ENCODE measurements around the gene WDFY4.
A peak's percentile ranks its signal among the peaks of the same experiment; 100 is the strongest.

The WDFY4 gene

GRCh38 chr10:48786606-48787282, 102.1 kb downstream of the WDFY4 start:
- no peaks in the 10 kb centered on the region for H3K27me3 ChIP-seq
- H3K9me3 ChIP-seq (replicated peaks in 1 of 11) = 0 out of 22 replicates have a peak, but pooled peaks cover 0 to 4% (median 0%) of the 10 kb centered on the region in 11 experiments
- no peak overlapping the region for H3K9ac ChIP-seq
- TF ChIP-seq Cebpa-rat (IDR thresholded peaks at IDR 0.05) = no peak
- H3K4me2 ChIP-seq = no peak overlapping the region
- H3K27ac ChIP-seq = no peak overlapping the region
- H4K20me1 ChIP-seq = no peaks in the 10 kb centered on the region; a peak in 1 of 22 replicates
- no peak overlapping the region for H3K4me3 ChIP-seq
- peaks cover 8 to 95% (median 47%) of the 10 kb centered on the region in 11 experiments; a peak in 19 of 22 replicates for H3K36me3 ChIP-seq
- H3K4me1 ChIP-seq = peaks cover 0 to 6% (median 0%) of the 10 kb centered on the region in 10 experiments; a peak in 1 of 20 replicates

- no peak overlapping the region for H3K4me3 ChIP-seq
- no peak overlapping the region for H3K4me2 ChIP-seq
- H3K36me3 ChIP-seq = peaks cover 8 to 98% (median 47%) of the 10 kb centered on the region in 11 experiments; a peak in 19 of 22 replicates
- H3K27ac ChIP-seq = no peak overlapping the region
- H3K27me3 ChIP-seq = no peaks in the 10 kb centered on the region
- H3K9me3 ChIP-seq (replicated peaks in 1 of 11) = 0 out of 22 replicates have a peak, but pooled peaks cover 0 to 4% (median 0%) of the 10 kb centered on the region in 11 experiments
- no peak overlapping the region for H3K9ac ChIP-seq
- peaks cover 0 to 6% (median 0%) of the 10 kb centered on the region in 10 experiments; a peak in 2 of 20 replicates for H3K4me1 ChIP-seq
- TF ChIP-seq Cebpa-rat (IDR thresholded peaks at IDR 0.05) = no peak
- H4K20me1 ChIP-seq = no peaks in the 10 kb centered on the region; a peak in 1 of 22 replicates
These were observed 103.9 kb downstream of the WDFY4 start for GRCh38 chr10:48788554-48788953.

GRCh38 chr10:48789486-48790456, 105.1 kb downstream of the WDFY4 start:
- no peak overlapping the region for H3K4me2 ChIP-seq
- 0 out of 22 replicates have a peak, but pooled peaks cover 0 to 2% (median 0%) of the 10 kb centered on the region in 11 experiments for H3K9me3 ChIP-seq (replicated peaks in 1 of 11)
- TF ChIP-seq Cebpa-rat (IDR thresholded peaks at IDR 0.05) = no peak
- H4K20me1 ChIP-seq = no peaks in the 10 kb centered on the region; a peak in 1 of 22 replicates
- peaks cover 8 to 98% (median 47%) of the 10 kb centered on the region in 11 experiments; a peak in 19 of 22 replicates for H3K36me3 ChIP-seq
- H3K27ac ChIP-seq = no peak overlapping the region
- no peaks in the 10 kb centered on the region for H3K27me3 ChIP-seq
- H3K4me1 ChIP-seq = peaks cover 0 to 6% (median 0%) of the 10 kb centered on the region in 10 experiments; a peak in 2 of 20 replicates
- H3K4me3 ChIP-seq = no peak overlapping the region
- H3K9ac ChIP-seq = no peak overlapping the region

GRCh38 chr10:48790457-48791044, 105.9 kb downstream of the WDFY4 start:
- Histone ChIP-seq H3K27me3 (no peaks in the 10 kb centered on the region), H3K4me1 (peaks cover 0 to 6% (median 0%) of the 10 kb centered on the region in 10 experiments; a peak in 2 of 20 replicates), H3K9me3 (replicated peaks in 1 of 11) (no peaks in the 10 kb centered on the region), H3K36me3 (peaks cover 8 to 98% (median 46%) of the 10 kb centered on the region in 11 experiments; a peak in 19 of 22 replicates), H4K20me1 (no peaks in the 10 kb centered on the region; a peak in 1 of 22 replicates), H3K9ac (no peak overlapping the region), H3K4me2 (no peak overlapping the region), H3K4me3 (no peak overlapping the region), H3K27ac (no peak overlapping the region)
- no peak for TF ChIP-seq Cebpa-rat (IDR thresholded peaks at IDR 0.05)

- Histone ChIP-seq H3K9me3 (replicated peaks in 1 of 11) (no peaks in the 10 kb centered on the region), H3K27ac (no peak overlapping the region), H3K4me2 (no peak overlapping the region), H3K4me1 (peaks cover 0 to 6% (median 0%) of the 10 kb centered on the region in 10 experiments; a peak in 2 of 20 replicates), H4K20me1 (no peaks in the 10 kb centered on the region; a peak in 1 of 22 replicates), H3K9ac (no peak overlapping the region), H3K36me3 (peaks cover 13 to 98% (median 54%) of the 10 kb centered on the region in 11 experiments; a peak in 21 of 22 replicates), H3K27me3 (no peaks in the 10 kb centered on the region), H3K4me3 (no peak overlapping the region)
- TF ChIP-seq Cebpa-rat (IDR thresholded peaks at IDR 0.05) = no peak
These were observed 106.7 kb downstream of the WDFY4 start for GRCh38 chr10:48791267-48791928.

GRCh38 chr10:48792121-48792520, 107.4 kb downstream of the WDFY4 start:
- peaks cover 0 to 4% (median 0%) of the 10 kb centered on the region in 10 experiments; a peak in 2 of 20 replicates for H3K4me1 ChIP-seq
- TF ChIP-seq Cebpa-rat (IDR thresholded peaks at IDR 0.05) = no peak
- peaks cover 20 to 98% (median 54%) of the 10 kb centered on the region in 11 experiments; a peak in 21 of 22 replicates for H3K36me3 ChIP-seq
- H3K27ac ChIP-seq = no peak overlapping the region
- H3K9ac ChIP-seq = no peak overlapping the region
- no peaks in the 10 kb centered on the region for H3K27me3 ChIP-seq
- H3K9me3 ChIP-seq (replicated peaks in 1 of 11) = no peaks in the 10 kb centered on the region
- H3K4me3 ChIP-seq = no peak overlapping the region
- H4K20me1 ChIP-seq = no peaks in the 10 kb centered on the region; a peak in 1 of 22 replicates
- H3K4me2 ChIP-seq = no peak overlapping the region

GRCh38 chr10:48792687-48793096, 108.0 kb downstream of the WDFY4 start:
- peaks cover 0 to 2% (median 0%) of the 10 kb centered on the region in 10 experiments; a peak in 5 of 20 replicates for H3K4me1 ChIP-seq
- peaks cover 18 to 95% (median 51%) of the 10 kb centered on the region in 11 experiments; a peak in 21 of 22 replicates for H3K36me3 ChIP-seq
- H3K27ac ChIP-seq = no peak overlapping the region
- H3K9me3 ChIP-seq (replicated peaks in 1 of 11) = no peaks in the 10 kb centered on the region
- H4K20me1 ChIP-seq = no peaks in the 10 kb centered on the region; a peak in 1 of 22 replicates
- no peak overlapping the region for H3K9ac ChIP-seq
- peak overlapping the region in 1 of 11 experiments; percentile 28; a peak in 1 of 22 replicates for H3K4me2 ChIP-seq
- no peak for TF ChIP-seq Cebpa-rat (IDR thresholded peaks at IDR 0.05)
- no peaks in the 10 kb centered on the region for H3K27me3 ChIP-seq
- no peak overlapping the region for H3K4me3 ChIP-seq

- Histone ChIP-seq H3K4me2 (no peak overlapping the region), H3K27me3 (no peaks in the 10 kb centered on the region), H3K27ac (no peak overlapping the region), H3K4me1 (peaks cover 0 to 15% (median 0%) of the 10 kb centered on the region in 10 experiments; a peak in 7 of 20 replicates), H3K9ac (no peak overlapping the region), H3K36me3 (peaks cover 12 to 84% (median 43%) of the 10 kb centered on the region in 11 experiments; a peak in 21 of 22 replicates), H3K4me3 (no peak overlapping the region), H4K20me1 (no peaks in the 10 kb centered on the region; a peak in 1 of 22 replicates), H3K9me3 (replicated peaks in 1 of 11) (no peaks in the 10 kb centered on the region)
- no peak for TF ChIP-seq Cebpa-rat (IDR thresholded peaks at IDR 0.05)
These were observed 109.4 kb downstream of the WDFY4 start for GRCh38 chr10:48794074-48794473.
